IPS DF 6.9 (cell line): Measurements from ENCODE around the gene ACVRL1.

Source experiments
- DNase-seq: peaks from one replicate; pipeline ENCODE4 v3.0.0-alpha.2; 2013; ENCODE audit warnings: low read depth, low spot score
- H3K27ac ChIP-seq: one replicate; pipeline ENCODE4 v1.5.1; 2013; ENCODE audit warnings: low read length, control low read depth
- H3K27me3 ChIP-seq: 2 replicates; pipeline ENCODE4 v1.6.1; 2013; ENCODE audit warnings: mild to moderate bottlenecking, low read length; ENCODE audit not compliant: control insufficient read depth, insufficient read depth
- H3K36me3 ChIP-seq: 2 replicates; pipeline ENCODE4 v1.6.1; 2013; ENCODE audit warnings: low read length; ENCODE audit not compliant: control insufficient read depth, insufficient read depth
- H3K4me1 ChIP-seq: 2 replicates; pipeline ENCODE4 v1.6.1; 2013; ENCODE audit warnings: low read length; ENCODE audit not compliant: control insufficient read depth, insufficient read depth
- H3K4me3 ChIP-seq: 2 replicates; pipeline ENCODE4 v1.5.1; 2013; ENCODE audit warnings: mild to moderate bottlenecking, low read length
- H3K9me3 ChIP-seq: 2 replicates; pipeline ENCODE4 v1.6.1; 2013; ENCODE audit warnings: low read length, inconsistent platforms; ENCODE audit not compliant: control insufficient read depth, insufficient read depth
- WGBS: extraction: QIAGEN DNeasy Blood & Tissue Kit; methylation state at CpG from one replicate; pipeline ENCODE4 v1.1.7; 2013; ENCODE audit warnings: mixed read lengths, missing lambda C conversion rate; ENCODE audit not compliant: insufficient read length, insufficient coverage; 5-methylcytosine and 5-hydroxymethylcytosine counted together

ACVRL1 gene

GRCh38 chr12:51908876-51909592 lies 1.7 kb downstream of the ACVRL1 start:
- H3K36me3 ChIP-seq = no peaks in the 10 kb centered on the region
- H3K9me3 ChIP-seq = no peaks in the 10 kb centered on the region
- no peak overlapping the region for H3K27ac ChIP-seq
- no CpG with 5 or more reads among the region's 9 CpGs for WGBS
- DNase-seq = no peak
- H3K27me3 ChIP-seq = peaks cover 7% of the 10 kb centered on the region; the same call in 1 of the 2 replicates
- no peaks in the 10 kb centered on the region; the same call in 1 of the 2 replicates for H3K4me1 ChIP-seq
- H3K4me3 ChIP-seq = no peak overlapping the region

- no peak for DNase-seq
- Histone ChIP-seq H3K9me3 (no peaks in the 10 kb centered on the region), H3K4me1 (no peaks in the 10 kb centered on the region; the same call in 1 of the 2 replicates), H3K36me3 (no peaks in the 10 kb centered on the region), H3K4me3 (no peak overlapping the region), H3K27ac (no peak overlapping the region), H3K27me3 (peaks cover 7% of the 10 kb centered on the region; the same call in 1 of the 2 replicates)
- WGBS = no CpG with 5 or more reads among the region's 6 CpGs
These were observed 2.9 kb downstream of the ACVRL1 start for GRCh38 chr12:51910168-51910567.

DNA sequence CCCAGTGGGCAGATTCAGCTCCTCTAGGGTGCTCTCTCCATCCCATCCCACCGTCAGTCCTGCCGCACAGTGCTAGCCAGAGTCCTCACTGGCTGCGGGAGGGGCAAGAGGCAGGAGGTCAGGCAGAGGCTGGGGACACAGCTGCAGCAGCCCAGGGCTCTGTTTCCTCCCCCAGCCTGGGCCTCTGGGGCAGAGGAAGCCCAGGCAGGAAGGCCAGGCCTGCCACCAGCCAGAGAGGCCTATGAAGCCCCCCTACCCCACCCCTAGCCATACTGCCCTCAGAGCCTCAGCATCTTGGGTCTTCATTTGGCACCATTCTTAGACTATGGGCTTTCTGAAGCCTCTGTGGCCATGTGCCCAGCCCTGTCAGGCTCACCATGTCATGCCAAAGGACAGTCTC lies 3.4 kb downstream of the ACVRL1 start:
- Histone ChIP-seq H3K27ac (no peak overlapping the region), H3K4me3 (no peak overlapping the region), H3K36me3 (no peaks in the 10 kb centered on the region), H3K4me1 (no peaks in the 10 kb centered on the region; the same call in 1 of the 2 replicates), H3K27me3 (peaks cover 7% of the 10 kb centered on the region; the same call in 1 of the 2 replicates), H3K9me3 (no peaks in the 10 kb centered on the region)
- no CpG with 5 or more reads among the region's 3 CpGs for WGBS
- no peak for DNase-seq

- H3K27me3 ChIP-seq = peaks cover 7% of the 10 kb centered on the region; the same call in 1 of the 2 replicates
- H3K4me1 ChIP-seq = no peaks in the 10 kb centered on the region; the same call in 1 of the 2 replicates
- WGBS = no CpG with 5 or more reads among the region's 6 CpGs
These were observed 4.0 kb downstream of the ACVRL1 start for GRCh38 chr12:51911307-51911706.

DNA sequence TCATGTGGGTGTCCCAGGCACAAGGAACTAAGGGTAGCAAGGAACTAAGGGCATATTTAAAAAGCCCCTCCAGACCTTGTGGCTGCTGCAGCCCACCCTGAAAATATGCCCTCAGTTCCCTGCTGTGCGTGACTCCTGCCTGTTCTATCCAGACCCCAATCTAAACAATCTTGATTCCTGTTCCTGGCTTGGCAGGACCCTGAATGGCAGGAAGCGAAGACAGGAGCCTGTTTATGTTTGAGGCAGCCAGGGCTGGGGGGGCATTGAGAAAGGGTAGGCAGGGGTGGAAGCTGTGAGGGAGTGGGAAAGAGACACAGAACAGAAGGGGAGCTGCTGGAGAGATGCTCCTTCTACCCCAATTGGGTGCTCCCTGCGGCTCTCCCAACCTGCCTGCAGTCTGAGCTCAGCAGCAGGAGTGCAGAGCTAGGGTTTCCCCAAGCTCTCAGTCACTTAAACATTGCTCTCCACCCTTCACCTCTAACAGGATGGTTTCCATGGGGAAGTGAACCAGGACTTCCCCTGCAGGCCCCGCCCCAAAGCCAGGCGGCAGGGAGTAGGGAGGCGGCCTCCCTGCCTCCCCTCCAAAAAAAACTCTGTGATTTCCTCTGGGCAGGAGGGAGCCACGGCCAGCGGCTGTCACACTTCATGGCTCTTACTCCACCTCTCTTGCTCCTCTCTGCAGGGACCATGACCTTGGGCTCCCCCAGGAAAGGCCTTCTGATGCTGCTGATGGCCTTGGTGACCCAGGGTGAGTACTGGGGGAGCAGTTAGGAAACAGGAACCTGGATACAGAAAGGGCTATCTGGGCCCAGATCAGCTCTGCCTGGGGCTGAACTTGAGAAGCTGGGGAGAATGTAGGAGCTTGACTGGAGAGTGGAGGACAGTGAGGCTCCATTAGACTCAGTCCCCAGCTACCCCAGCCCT lies 4.7 kb downstream of the ACVRL1 start:
- H3K4me3 ChIP-seq = no peak overlapping the region
- H3K27ac ChIP-seq = no peak overlapping the region
- H3K27me3 ChIP-seq = peaks cover 7% of the 10 kb centered on the region; the same call in 1 of the 2 replicates
- no peaks in the 10 kb centered on the region for H3K36me3 ChIP-seq
- H3K9me3 ChIP-seq = no peaks in the 10 kb centered on the region
- no peaks in the 10 kb centered on the region; the same call in 1 of the 2 replicates for H3K4me1 ChIP-seq
- DNase-seq = no peak
- no CpG with 5 or more reads among the region's 8 CpGs for WGBS

More at GRCh38 chr12:51911307-51911706, 4.0 kb downstream of the ACVRL1 start:
- H3K36me3 ChIP-seq = no peaks in the 10 kb centered on the region
- no peaks in the 10 kb centered on the region for H3K9me3 ChIP-seq
- H3K27ac ChIP-seq = no peak overlapping the region
- no peak for DNase-seq
- no peak overlapping the region for H3K4me3 ChIP-seq

DNA sequence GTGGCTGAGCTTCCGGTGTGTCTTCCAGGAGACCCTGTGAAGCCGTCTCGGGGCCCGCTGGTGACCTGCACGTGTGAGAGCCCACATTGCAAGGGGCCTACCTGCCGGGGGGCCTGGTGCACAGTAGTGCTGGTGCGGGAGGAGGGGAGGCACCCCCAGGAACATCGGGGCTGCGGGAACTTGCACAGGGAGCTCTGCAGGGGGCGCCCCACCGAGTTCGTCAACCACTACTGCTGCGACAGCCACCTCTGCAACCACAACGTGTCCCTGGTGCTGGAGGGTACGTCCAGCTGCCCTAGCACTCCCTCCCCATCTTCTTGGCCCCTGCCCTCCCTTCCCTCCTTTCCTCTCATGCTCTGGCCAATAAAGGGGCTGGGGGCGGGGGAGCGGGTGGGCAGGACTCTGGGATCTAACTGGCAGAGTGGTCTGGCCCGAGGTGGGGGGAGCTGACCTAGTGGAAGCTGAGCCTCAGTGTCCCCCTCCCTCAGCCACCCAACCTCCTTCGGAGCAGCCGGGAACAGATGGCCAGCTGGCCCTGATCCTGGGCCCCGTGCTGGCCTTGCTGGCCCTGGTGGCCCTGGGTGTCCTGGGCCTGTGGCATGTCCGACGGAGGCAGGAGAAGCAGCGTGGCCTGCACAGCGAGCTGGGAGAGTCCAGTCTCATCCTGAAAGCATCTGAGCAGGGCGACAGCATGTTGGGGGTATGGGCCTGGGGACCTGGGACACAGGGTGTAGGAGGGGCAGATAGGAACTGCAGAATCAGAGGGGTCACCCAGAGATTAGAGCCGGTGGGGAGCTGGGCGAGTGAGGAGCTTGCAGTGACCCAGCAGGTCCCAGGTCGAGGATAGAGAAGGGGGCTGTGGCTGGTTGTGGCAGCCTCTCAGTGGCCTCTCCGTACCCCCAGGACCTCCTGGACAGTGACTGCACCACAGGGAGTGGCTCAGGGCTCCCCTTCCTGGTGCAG lies 6.0 kb downstream of the ACVRL1 start:
- Histone ChIP-seq H3K27me3 (no peaks in the 10 kb centered on the region), H3K4me1 (no peaks in the 10 kb centered on the region; the same call in 1 of the 2 replicates), H3K27ac (no peak overlapping the region), H3K36me3 (no peaks in the 10 kb centered on the region), H3K9me3 (no peaks in the 10 kb centered on the region), H3K4me3 (no peak overlapping the region)
- no CpG with 5 or more reads among the region's 30 CpGs for WGBS
- DNase-seq = no peak

DNA sequence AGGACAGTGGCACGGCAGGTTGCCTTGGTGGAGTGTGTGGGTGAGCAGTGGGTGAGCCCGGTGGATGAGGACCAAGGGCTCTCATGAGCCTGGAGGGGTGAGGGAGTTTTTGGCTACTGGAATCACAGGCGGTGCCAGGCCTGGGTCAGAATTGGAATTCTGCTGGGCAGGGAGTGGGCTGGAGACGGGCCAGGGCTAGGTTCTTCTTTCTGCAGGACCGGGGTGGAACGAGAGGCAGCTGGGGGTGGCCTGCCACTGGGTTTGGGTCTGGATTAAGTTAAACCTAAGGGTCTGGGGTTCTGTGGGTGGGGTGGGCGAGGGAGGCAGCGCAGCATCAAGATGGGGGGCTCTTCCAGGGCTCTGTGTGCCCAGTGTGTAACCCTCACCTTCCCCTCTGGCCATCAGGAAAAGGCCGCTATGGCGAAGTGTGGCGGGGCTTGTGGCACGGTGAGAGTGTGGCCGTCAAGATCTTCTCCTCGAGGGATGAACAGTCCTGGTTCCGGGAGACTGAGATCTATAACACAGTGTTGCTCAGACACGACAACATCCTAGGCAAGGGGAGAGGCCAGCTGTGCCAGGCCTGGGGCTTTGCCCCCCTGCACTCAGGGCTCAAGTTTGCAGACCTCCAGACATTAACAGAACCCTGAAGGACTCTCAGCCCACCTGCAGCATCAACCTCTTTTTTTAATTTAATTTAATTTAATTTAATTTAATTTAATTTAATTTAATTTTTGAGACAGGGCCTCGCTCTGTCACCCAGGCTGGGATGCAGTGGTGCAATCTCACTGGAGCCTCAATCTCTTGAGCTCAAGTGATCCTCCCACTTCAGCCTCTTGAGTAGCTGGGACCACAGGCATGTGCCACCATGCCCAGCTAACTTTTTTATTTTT lies 7.0 kb downstream of the ACVRL1 start:
- Histone ChIP-seq H3K27me3 (no peaks in the 10 kb centered on the region), H3K9me3 (no peaks in the 10 kb centered on the region), H3K36me3 (no peaks in the 10 kb centered on the region), H3K4me3 (no peak overlapping the region), H3K27ac (no peak overlapping the region), H3K4me1 (no peaks in the 10 kb centered on the region; the same call in 1 of the 2 replicates)
- WGBS = no CpG with 5 or more reads among the region's 17 CpGs
- DNase-seq = no peak

DNA sequence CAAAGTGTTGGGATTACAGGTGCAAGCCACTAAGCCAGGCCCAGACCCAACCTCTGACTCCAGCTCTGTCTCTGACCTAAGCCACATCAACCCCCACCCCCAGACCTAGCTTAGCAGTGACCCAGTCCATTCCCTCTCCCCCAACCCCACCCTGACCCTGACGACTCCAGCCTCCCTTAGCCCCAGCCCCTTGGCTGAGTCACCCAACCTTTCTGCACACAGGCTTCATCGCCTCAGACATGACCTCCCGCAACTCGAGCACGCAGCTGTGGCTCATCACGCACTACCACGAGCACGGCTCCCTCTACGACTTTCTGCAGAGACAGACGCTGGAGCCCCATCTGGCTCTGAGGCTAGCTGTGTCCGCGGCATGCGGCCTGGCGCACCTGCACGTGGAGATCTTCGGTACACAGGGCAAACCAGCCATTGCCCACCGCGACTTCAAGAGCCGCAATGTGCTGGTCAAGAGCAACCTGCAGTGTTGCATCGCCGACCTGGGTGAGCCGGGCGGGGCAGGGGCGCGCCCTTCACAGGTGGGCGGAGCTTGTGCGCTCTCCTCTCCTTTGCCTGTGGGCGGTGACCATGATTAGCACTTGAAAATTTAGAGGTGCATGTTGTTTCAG lies 7.8 kb downstream of the ACVRL1 start:
- no peaks in the 10 kb centered on the region for H3K36me3 ChIP-seq
- WGBS = no CpG with 5 or more reads among the region's 28 CpGs
- H3K9me3 ChIP-seq = no peaks in the 10 kb centered on the region
- H3K27ac ChIP-seq = no peak overlapping the region
- H3K27me3 ChIP-seq = no peaks in the 10 kb centered on the region
- no peak for DNase-seq
- H3K4me3 ChIP-seq = no peak overlapping the region
- no peaks in the 10 kb centered on the region; the same call in 1 of the 2 replicates for H3K4me1 ChIP-seq

- no peaks in the 10 kb centered on the region for H3K36me3 ChIP-seq
- DNase-seq = no peak
- no peak overlapping the region for H3K27ac ChIP-seq
- no peaks in the 10 kb centered on the region for H3K27me3 ChIP-seq
- H3K4me1 ChIP-seq = peaks cover under 1% of the 10 kb centered on the region; the same call in 1 of the 2 replicates
- no peak overlapping the region for H3K4me3 ChIP-seq
- no peaks in the 10 kb centered on the region for H3K9me3 ChIP-seq
- no CpG with 5 or more reads among the region's 11 CpGs for WGBS
These were observed 8.6 kb downstream of the ACVRL1 start for GRCh38 chr12:51915951-51916350.
